Panc1 (cell line): ENCODE results near the gene CCDC9B. TPM values are rescaled to one million over a fixed set of nuclear protein-coding genes. Genes with fewer than 3 reads are reported as not detected.

Experiments used
- ATAC-seq: fragments of 200-7000 bp; cut with Tn5 transposase; 2 replicates; pipeline ENCODE4 v1.9.1; 2020; ENCODE audit warnings: mild to moderate bottlenecking, moderate library complexity
- BruUV-seq: library from RNA; stranded (reverse); fragments of 400-500 nt; replicated peaks from 2 replicates; lab custom pipeline; 2021; lab: Mats Ljungman, UMichigan
- CTCF ChIA-PET: fragments of 300-600 bp; sonication (Branson Sonifier 250); formaldehyde crosslinking; loops from one replicate; lab custom pipeline; 2022; ENCODE audit warnings: antibody characterized with exemption; lab: Charles Lee
- POLR2A ChIA-PET: fragments of 300-600 bp; sonication (Branson Sonifier 250); formaldehyde crosslinking; loops from one replicate; lab custom pipeline; 2022; ENCODE audit warnings: antibody characterized with exemption; lab: Charles Lee
- DNase-seq: peaks from one replicate; pipeline ENCODE4 v3.0.0-alpha.2; 2010; ENCODE audit warnings: low read depth, low spot score
- H3K27ac ChIP-seq: 2 replicates; pipeline ENCODE4 v1.5.1; 2011; ENCODE audit warnings: mild to moderate bottlenecking, low read length, inconsistent platforms
- H3K27me3 ChIP-seq: fragments of 200-500 bp; sonication (Bioruptor generic); 2 replicates; pipeline ENCODE4 v1.6.0; 2014; ENCODE audit warnings: low read length, inconsistent platforms; ENCODE audit not compliant: control insufficient read depth, insufficient read depth
- H3K36me3 ChIP-seq: fragments of 200-500 bp; sonication (Bioruptor generic); 2 replicates; pipeline ENCODE4 v1.5.1; 2014; ENCODE audit warnings: inconsistent platforms, mild to moderate bottlenecking, low read length, moderate library complexity; ENCODE audit not compliant: control insufficient read depth, insufficient read depth
- H3K4me1 ChIP-seq: 2 replicates; pipeline ENCODE4 v1.5.1; 2011; ENCODE audit warnings: inconsistent platforms, mild to moderate bottlenecking, low read length, moderate library complexity; ENCODE audit not compliant: control insufficient read depth, insufficient read depth
- H3K4me3 ChIP-seq, 2 experiments: 2 replicates each; pipeline ENCODE4 v1.5.1; 2011 to 2012; ENCODE audit warnings: low read depth in 2 of 2, low read length in 2 of 2, mild to moderate bottlenecking in 2 of 2, inconsistent platforms in 1 of 2, moderate library complexity in 1 of 2
- H3K9me3 ChIP-seq: fragments of 200-500 bp; sonication (Bioruptor generic); 2 replicates; pipeline ENCODE4 v1.5.1; 2014; ENCODE audit warnings: low read depth, mild to moderate bottlenecking, inconsistent platforms, low read length, moderate library complexity; ENCODE audit not compliant: control insufficient read depth, insufficient read depth
- POLR2AphosphoS5 ChIP-seq: IDR thresholded peaks from 2 replicates; pipeline ENCODE4 v1.6.1; 2012; ENCODE audit warnings: mild to moderate bottlenecking, low read depth, low read length, moderate library complexity
- SIN3A ChIP-seq: IDR thresholded peaks from 2 replicates; pipeline ENCODE4 v1.6.1; 2012; ENCODE audit warnings: low read depth, mild to moderate bottlenecking, low read length, moderate library complexity, borderline replicate concordance; ENCODE audit not compliant: insufficient read depth
- TCF7L2 ChIP-seq: IDR thresholded peaks from 2 replicates; pipeline ENCODE4 v1.6.1; 2011; ENCODE audit warnings: mild to moderate bottlenecking, low read depth, low read length, inconsistent platforms
- in situ Hi-C: cut with HindIII; loops from 2 replicates; pipeline ENCODE4 v1.10.0; 2016; ENCODE audit warnings: low sequenced_read_pairs, low pct_unique_long_range_greater_than_20kb
- intact Hi-C: fragments of 100-400 bp; cut with micrococcal nuclease; formaldehyde crosslinking; loops from one replicate; pipeline ENCODE4 v1.10.0; 2022; ENCODE audit not compliant: unreplicated experiment
- total RNA-seq: library from RNA; stranded (reverse); gene quantifications from one replicate; pipeline ENCODE4 v1.2.1, GENCODE V29; 2021; ENCODE audit not compliant: unreplicated experiment
- TF ChIP-seq, protein P1 (sequence below), 2 experiments: IDR thresholded peaks; 2 replicates each; pipeline ENCODE4 v1.6.1; 2011 to 2012; ENCODE audit warnings: low read depth in 2 of 2, control low read depth in 1 of 2, low read length in 1 of 2, mild to moderate bottlenecking in 1 of 2, moderate library complexity in 1 of 2; ENCODE audit not compliant: insufficient read depth in 1 of 2
- TF ChIP-seq, protein P2 (sequence below): fragments of 450-650 bp; IDR thresholded peaks from 2 replicates; pipeline ENCODE4 v1.5.1; 2017; ENCODE audit warnings: mild to moderate bottlenecking

CCDC9B gene
- total RNA-seq, 1 experiment from 2014 or later = 55.9 TPM

DNA sequence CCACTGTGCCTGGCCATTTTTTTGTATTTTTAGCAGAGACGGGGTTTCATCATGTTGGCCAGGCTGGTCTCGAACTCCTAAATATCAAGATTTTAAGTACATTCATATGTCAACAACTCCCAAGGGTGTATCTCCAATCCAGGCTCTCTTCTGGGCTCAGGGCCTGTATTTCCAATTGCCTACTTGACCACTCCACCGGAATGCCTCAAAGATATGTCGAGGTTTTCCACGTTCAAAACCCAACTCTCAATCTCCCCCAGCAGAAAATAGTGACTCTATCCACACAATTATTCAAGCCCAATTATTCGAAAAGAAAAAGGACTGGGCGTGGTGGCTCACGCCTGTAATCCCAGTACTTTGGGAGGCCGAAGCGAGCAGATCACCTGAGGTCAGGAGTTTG, 39.9 kb upstream of the CCDC9B start:
- no peak for DNase-seq
- TF ChIP-seq, protein P1, sequence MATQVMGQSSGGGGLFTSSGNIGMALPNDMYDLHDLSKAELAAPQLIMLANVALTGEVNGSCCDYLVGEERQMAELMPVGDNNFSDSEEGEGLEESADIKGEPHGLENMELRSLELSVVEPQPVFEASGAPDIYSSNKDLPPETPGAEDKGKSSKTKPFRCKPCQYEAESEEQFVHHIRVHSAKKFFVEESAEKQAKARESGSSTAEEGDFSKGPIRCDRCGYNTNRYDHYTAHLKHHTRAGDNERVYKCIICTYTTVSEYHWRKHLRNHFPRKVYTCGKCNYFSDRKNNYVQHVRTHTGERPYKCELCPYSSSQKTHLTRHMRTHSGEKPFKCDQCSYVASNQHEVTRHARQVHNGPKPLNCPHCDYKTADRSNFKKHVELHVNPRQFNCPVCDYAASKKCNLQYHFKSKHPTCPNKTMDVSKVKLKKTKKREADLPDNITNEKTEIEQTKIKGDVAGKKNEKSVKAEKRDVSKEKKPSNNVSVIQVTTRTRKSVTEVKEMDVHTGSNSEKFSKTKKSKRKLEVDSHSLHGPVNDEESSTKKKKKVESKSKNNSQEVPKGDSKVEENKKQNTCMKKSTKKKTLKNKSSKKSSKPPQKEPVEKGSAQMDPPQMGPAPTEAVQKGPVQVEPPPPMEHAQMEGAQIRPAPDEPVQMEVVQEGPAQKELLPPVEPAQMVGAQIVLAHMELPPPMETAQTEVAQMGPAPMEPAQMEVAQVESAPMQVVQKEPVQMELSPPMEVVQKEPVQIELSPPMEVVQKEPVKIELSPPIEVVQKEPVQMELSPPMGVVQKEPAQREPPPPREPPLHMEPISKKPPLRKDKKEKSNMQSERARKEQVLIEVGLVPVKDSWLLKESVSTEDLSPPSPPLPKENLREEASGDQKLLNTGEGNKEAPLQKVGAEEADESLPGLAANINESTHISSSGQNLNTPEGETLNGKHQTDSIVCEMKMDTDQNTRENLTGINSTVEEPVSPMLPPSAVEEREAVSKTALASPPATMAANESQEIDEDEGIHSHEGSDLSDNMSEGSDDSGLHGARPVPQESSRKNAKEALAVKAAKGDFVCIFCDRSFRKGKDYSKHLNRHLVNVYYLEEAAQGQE (IDR thresholded peaks at IDR 0.05; ENCODE audit: insufficient read depth in 1 of 2, low read depth in 2 of 2, low read length in 1 of 2) = no peak
- TF ChIP-seq SIN3A (no peak), POLR2AphosphoS5 (no peak)
- TF ChIP-seq, protein P2, sequence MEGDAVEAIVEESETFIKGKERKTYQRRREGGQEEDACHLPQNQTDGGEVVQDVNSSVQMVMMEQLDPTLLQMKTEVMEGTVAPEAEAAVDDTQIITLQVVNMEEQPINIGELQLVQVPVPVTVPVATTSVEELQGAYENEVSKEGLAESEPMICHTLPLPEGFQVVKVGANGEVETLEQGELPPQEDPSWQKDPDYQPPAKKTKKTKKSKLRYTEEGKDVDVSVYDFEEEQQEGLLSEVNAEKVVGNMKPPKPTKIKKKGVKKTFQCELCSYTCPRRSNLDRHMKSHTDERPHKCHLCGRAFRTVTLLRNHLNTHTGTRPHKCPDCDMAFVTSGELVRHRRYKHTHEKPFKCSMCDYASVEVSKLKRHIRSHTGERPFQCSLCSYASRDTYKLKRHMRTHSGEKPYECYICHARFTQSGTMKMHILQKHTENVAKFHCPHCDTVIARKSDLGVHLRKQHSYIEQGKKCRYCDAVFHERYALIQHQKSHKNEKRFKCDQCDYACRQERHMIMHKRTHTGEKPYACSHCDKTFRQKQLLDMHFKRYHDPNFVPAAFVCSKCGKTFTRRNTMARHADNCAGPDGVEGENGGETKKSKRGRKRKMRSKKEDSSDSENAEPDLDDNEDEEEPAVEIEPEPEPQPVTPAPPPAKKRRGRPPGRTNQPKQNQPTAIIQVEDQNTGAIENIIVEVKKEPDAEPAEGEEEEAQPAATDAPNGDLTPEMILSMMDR = no peak
- H3K27me3 ChIP-seq = no peaks in the 10 kb centered on the region
- no TSS peak for BruUV-seq
- ChIA-PET CTCF (no interaction called here), POLR2A (no interaction called here)
- no peak overlapping the region for H3K4me3 ChIP-seq
- no peak overlapping the region for H3K27ac ChIP-seq
- H3K4me1 ChIP-seq = peaks cover 17% of the 10 kb centered on the region; the same call in 1 of the 2 replicates
- H3K9me3 ChIP-seq = no peaks in the 10 kb centered on the region
- in situ Hi-C loops = no loop called here
- ATAC-seq = no peak
- intact Hi-C loops = no loop called here
- peaks cover 5% of the 10 kb centered on the region; the same call in 1 of the 2 replicates for H3K36me3 ChIP-seq

DNA sequence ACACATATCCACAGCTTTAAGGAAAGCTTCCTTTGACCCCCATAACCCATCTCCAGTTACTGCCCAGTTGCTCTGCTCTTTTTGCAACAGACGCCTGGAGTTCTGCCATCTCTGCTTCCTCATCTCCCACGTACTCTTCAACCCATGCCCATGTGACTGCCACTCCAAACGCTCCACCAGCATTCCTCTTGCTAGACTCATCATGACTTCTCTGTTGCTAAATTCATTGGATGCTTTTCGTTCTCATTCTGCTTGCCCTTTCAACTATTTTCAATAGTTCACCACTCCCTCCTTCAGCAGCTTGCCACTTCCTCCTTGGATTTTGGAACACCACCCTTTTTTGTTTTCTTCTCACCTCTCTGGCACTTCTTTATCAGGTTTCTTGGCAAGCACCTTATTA, 39.1 kb upstream of the CCDC9B start:
- no peaks in the 10 kb centered on the region for H3K27me3 ChIP-seq
- BruUV-seq = no TSS peak
- CTCF ChIA-PET = no interaction called here
- peaks cover 14% of the 10 kb centered on the region; the same call in 1 of the 2 replicates for H3K4me1 ChIP-seq
- peak; percentile 53 for ATAC-seq
- POLR2A ChIA-PET = no interaction called here
- peak; percentile 61 for DNase-seq
- TF ChIP-seq, protein P2 = no peak
- TF ChIP-seq POLR2AphosphoS5 (no peak; the same call in 1 of the 2 replicates), TCF7L2 (no peak), SIN3A (no peak)
- TF ChIP-seq, protein P1 (IDR thresholded peaks at IDR 0.05; ENCODE audit: insufficient read depth in 1 of 2, low read depth in 2 of 2, low read length in 1 of 2) = no peak
- intact Hi-C loops (no loop called here), in situ Hi-C loops (no loop called here)
- H3K4me3 ChIP-seq = no peak overlapping the region
- H3K27ac ChIP-seq = no peak overlapping the region
- H3K36me3 ChIP-seq = peaks cover 5% of the 10 kb centered on the region; the same call in 1 of the 2 replicates
- H3K9me3 ChIP-seq = no peaks in the 10 kb centered on the region
